NCI-H2107 (cell line): ENCODE results near the gene ATG16L1.

ENCODE experiments used
- DNase-seq: peaks from one replicate; lab custom pipeline; 2025; lab: John Stamatoyannopoulos, UW

Gene ATG16L1

DNA sequence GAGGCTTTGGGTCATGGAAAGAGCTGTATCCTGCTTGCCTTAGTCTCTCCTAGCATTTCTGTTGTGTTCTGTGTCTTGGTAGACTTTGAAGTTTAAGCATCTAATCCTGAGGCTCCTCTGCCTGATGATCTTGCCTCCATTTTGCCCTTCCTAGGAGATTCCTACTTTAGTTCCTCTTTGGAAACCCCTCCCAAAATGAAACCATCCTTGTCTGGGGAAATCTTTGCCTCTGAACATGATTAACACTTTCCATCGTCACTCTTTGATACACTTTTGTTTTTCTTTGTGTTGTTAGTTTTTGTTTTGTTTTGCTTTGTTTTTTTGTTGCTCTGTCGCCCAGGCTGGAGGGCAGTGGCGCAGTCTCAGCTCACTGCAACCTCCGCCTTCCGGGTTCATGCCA, 9.2 kb downstream of the ATG16L1 start:
- DNase-seq, result no peak

GRCh38 chr2:233261819-233262555, 10.5 kb downstream of the ATG16L1 start:
- DNase-seq, result no peak

- DNase-seq, result no peak
These were observed 11.1 kb downstream of the ATG16L1 start for GRCh38 chr2:233262562-233262961.

- DNase-seq, result no peak
These were observed 11.6 kb downstream of the ATG16L1 start for GRCh38 chr2:233263045-233263570.

DNA sequence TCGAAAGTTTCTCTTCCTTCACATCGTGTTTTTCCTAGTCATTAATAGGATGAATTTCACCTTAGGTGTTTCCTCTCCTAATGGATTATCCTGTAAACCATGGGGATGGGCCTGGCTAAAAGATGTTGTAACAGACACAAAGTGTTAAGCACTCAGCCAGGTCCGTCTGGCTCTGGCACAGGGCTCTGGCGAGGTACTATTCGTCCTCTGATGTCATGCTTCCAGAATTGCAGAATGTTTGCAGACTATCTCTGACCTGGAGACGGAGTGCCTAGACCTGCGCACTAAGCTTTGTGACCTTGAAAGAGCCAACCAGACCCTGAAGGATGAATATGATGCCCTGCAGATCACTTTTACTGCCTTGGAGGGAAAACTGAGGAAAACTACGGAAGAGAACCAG, 13.2 kb downstream of the ATG16L1 start:
- DNase-seq, result no peak

- no peak for DNase-seq
These were observed 14.5 kb downstream of the ATG16L1 start for GRCh38 chr2:233265899-233266431.

- no peak for DNase-seq
These were observed 15.0 kb downstream of the ATG16L1 start for GRCh38 chr2:233266481-233266880.

GRCh38 chr2:233267516-233268245, 16.2 kb downstream of the ATG16L1 start:
- DNase-seq, result no peak

DNA sequence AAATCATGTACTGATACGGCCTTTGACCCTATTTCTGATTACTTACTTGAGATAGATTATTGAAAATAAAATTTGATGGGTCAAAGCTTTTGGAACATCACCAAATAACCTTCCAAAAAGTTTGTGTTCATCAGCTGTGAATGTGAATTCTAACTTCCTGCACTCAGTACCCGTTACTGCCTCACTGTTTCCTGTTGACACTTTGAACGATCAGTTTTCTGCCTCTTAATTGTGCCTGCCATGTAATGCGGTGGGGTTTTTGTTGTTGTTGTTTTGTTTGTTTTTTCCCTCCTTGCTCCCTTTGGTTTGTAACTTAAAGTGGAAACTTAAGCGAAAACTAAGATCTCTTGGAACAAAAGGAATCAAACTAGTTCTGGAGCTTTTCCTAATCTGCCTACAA, 18.9 kb downstream of the ATG16L1 start:
- no peak for DNase-seq

DNA sequence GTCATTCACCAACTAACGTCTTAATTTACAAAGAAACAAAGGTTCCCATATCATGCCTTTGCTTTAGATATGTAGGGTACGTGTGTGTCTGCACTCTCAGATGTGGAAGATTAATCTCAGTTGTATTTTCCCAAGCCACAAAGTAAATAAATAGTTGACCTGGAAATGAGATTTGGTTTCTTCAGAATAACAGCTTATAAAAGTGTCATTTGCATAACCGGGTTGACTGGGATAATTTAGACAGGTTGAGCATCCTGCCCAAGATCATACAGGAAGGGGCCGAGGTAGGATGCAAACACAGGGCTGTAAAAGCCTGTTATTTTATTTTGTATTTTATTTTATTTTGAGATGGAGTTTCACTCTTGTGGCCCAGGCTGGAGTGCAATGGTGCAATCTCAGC, 19.5 kb downstream of the ATG16L1 start:
- no peak for DNase-seq

DNA sequence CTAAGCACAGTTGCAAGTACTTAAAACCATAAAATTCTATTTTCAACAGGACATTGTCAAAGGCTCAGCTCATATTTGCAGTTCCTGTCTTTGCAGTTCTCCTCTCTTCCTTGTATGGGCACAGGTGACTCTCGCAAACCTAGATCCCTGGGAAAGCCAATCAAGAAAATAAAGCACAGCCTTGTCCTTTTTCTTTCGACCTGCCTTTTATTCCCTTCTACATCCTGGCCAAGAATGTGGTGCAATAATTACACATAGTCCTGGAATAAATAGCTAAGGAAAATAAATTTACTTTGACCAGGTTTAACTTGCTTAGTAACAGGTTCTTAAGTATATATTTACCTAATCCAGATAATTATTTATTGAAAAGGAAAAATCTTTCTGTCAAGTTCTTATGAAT, 20.2 kb downstream of the ATG16L1 start:
- no peak for DNase-seq

DNA sequence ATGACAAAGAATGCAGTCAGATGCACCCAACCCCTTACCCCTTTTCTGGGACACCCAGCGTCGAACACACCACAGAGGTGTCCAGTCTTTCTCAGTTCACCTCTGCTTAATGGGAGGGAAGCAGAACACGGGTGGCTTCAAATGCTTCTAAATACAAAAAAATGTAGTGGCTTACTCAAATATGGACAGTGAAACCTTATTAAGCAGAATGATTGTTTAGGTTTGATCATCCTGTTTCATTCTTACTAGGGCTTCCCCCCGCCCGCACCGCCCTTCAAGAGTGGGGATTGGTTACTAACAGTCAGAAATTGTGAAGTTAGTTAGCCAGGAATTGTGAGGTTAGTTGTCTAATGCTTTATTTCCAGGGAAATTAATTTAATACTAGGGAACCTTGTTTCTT, 21.6 kb downstream of the ATG16L1 start:
- no peak for DNase-seq

GRCh38 chr2:233275223-233275622, 23.8 kb downstream of the ATG16L1 start:
- no peak for DNase-seq

DNA sequence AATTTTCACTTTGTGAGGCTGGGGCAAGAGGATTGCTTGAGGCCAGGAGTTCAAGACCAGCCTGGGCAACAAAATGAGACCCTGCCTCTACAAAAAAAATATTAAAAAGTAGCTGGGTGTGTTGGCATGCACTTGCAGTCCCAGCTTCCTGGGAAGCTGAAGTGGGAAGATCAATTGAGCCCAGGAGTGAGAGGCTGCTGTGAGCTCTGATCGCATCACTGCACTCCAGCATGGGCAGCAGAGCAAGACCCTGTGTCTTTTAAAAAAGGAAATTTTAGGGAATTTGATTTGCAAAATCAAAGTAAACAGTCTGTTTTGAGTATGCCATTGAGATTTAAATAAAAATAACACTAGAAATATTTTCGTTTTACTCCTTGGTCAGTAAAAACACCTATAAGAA, 27.4 kb downstream of the ATG16L1 start:
- no peak for DNase-seq

GRCh38 chr2:233280114-233280693, 28.7 kb downstream of the ATG16L1 start:
- DNase-seq, result no peak

GRCh38 chr2:233281553-233281952, 30.1 kb downstream of the ATG16L1 start:
- no peak for DNase-seq

DNA sequence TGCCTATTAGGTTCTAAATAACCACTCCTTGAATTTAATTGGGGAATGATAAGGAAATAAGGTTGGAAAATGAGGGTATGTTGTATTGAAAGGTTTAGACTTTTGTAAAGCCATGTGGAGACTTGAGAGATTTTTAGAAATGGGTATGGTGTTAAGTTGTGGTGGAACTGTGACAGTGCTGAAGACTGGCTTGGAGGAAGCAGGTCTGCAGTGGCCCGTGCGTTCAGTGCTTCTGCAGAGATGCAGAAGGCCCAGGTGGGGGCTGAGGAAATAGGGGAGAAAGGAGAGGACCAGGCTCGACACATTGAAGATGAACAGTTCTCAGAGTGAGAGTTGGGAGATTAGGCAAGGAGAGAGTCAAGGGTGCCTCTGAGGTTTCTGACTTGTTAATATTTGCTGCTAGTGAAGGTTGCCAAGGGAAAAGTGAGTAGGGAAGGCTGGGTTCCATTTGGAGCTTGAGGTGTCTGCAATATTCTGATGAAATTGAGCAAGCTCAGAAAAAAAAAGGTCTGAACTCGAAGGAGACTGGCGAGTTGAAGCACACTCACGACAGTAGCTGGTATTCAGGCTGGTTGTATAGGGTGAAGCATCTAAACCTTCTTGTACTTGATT, 30.6 kb downstream of the ATG16L1 start:
- no peak for DNase-seq

GRCh38 chr2:233285921-233286320, 34.4 kb downstream of the ATG16L1 start:
- no peak for DNase-seq

GRCh38 chr2:233287871-233288270, 36.4 kb downstream of the ATG16L1 start:
- DNase-seq, result no peak

DNA sequence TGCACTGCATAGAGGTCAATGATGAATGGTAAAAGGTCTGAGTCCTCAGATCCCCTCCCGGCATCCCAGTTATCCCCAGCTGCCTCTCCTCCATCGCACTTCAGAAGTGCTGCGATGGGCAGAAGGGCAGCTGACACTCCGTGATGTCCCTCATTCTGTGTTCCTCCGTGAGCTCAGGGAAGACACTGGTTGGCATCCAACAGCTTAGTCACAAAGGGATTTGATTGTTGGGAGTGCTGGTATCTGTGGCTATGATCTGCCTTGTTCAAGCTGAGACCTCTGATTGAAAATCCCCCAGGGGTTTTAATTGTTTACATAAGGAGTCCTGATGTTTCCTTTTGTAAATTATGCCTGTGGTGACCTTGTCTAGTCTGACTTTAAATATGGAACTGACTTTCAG, 37.2 kb downstream of the ATG16L1 start:
- no peak for DNase-seq

DNA sequence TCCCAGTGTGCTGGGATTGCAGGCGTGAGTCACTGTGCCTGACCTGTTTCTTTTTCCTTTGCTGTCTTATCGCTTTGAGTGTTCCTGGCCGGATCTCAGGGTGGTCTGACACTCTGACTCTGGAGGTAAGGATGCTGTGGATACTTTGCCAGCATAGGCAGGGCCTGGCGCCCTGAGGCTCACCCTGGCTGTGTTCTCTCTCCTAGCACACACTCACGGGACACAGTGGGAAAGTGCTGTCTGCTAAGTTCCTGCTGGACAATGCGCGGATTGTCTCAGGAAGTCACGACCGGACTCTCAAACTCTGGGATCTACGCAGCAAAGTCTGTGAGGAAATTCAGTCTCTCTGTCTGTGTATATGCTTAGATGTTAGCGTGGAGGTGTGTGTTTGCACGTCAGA, 38.2 kb downstream of the ATG16L1 start:
- no peak for DNase-seq
